Choroid plexus epithelial cell (primary cell): Measurements from ENCODE around the gene GOLGA6L4.
"Not testable (repeated sequence)": the region's sequence is repeated elsewhere in the genome, so short reads cannot be mapped to it uniquely, and the experiment has no call there.

Experiments used
- DNase-seq: peaks from one replicate; pipeline ENCODE4 v3.0.0-alpha.2; 2010; ENCODE audit warnings: low read depth
- H3K4me3 ChIP-seq: 2 replicates; pipeline ENCODE4 v1.5.1; 2011; ENCODE audit warnings: low read depth, mild to moderate bottlenecking, control low read depth, low read length, moderate library complexity

Gene GOLGA6L4

DNA sequence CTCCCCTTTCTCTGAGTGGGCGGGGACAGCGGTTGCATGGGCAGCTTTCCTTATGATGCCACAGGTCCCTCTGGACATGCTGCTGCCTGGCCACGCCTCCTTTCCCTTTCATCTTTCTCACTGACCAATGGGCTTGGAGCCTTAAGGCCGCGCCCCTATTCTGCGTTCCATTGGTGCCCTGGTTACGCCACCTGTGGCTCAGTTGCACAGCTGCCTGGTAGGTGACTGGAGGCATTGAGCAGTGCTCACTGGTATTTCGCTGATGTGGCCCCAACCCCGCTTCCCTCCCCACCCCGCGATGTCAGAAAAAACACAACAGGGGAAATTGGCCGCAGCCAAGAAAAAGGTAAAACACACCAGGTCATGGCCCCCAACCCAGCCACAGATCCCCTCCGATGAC lies at the start of gene GOLGA6L4:
Gene GOLGA6L4, plus strand, starts transcription at position 201 of the 400 bp plus-strand sequence. Its CDS starts 62 bp downstream, at position 263.
- not testable (repeated sequence) for DNase-seq, H3K4me3 ChIP-seq

DNA sequence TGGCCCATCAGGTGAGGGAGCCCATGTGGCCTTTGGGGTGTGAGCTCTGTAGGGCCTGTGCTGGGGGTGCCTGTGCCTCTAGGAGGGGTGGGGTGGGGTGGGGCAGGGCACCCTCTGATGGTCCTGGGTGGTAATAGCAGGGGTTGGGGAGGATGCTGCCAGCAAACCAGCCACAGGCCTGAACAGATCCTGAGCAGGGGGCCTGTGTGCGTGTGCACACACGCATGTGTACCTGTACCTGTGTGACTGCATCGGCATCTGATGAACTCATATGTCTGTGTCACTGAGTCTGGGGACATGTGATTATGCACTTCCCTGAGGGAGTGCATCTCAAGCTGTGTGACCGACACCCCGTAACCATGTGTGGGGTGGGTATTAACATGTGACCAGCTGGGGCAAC lies 42.6 kb upstream of the GOLGA6L4 start:
- not testable (repeated sequence) for H3K4me3 ChIP-seq, DNase-seq

DNA sequence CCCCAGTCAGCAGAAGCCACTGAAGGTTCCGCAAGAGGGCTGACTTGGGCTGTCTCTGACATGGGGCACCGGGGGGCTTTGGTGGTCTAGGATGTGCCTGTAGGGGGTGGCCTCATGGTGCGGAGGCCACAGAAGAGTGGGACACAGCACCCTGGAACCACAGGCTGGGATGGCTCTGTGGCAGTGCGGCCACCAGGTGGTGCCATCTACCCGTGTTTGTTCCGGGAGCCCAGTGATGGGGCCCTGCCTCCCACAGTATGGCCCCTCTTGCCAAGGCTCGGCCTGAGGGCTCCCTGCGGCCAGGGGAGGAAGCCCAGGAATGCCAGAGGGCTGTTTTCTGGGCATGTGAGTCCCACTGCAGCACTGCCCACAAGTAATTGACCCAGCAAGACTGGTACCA lies 40.0 kb upstream of the GOLGA6L4 start:
- DNase-seq, H3K4me3 ChIP-seq: not testable (repeated sequence)

- not testable (repeated sequence) for H3K4me3 ChIP-seq, DNase-seq
Measured at GRCh38 chr15:84196530-84197188, 38.9 kb upstream of the GOLGA6L4 start.

- not testable (repeated sequence) for DNase-seq, H3K4me3 ChIP-seq
Measured at GRCh38 chr15:84199865-84200264, 35.7 kb upstream of the GOLGA6L4 start.

DNA sequence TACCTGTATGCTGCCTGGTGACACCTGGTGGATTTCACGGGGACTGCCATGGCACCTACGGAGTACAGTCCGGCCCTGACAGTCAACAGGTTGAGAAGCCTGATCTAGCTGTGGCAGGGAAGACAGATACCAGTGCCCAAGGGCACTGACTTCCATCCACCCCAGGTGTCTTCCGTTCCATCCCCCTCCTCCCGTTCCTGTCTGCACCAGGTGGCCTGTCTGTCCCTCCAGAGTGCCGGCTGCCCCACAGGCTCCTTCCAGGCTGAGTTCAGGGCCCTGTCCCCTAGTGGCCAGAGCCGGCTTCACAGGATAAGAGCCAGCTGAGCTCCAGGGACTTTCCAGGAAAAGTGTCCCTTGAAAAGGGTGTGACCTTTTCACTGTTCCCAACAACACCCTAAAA lies 10.9 kb downstream of the GOLGA6L4 start:
- DNase-seq, H3K4me3 ChIP-seq: not testable (repeated sequence)
